CD4-positive, alpha-beta T cell treated with Interleukin-15 for 1 hour (primary cell): ENCODE results near the gene ADAM12.

Experiments used
- DNase-seq: peaks from one replicate; pipeline ENCODE4 v3.0.0-alpha.2; 2020

Gene ADAM12

GRCh38 chr10:126170776-126171175 lies 217.5 kb downstream of the ADAM12 start:
- no peak for DNase-seq

DNA sequence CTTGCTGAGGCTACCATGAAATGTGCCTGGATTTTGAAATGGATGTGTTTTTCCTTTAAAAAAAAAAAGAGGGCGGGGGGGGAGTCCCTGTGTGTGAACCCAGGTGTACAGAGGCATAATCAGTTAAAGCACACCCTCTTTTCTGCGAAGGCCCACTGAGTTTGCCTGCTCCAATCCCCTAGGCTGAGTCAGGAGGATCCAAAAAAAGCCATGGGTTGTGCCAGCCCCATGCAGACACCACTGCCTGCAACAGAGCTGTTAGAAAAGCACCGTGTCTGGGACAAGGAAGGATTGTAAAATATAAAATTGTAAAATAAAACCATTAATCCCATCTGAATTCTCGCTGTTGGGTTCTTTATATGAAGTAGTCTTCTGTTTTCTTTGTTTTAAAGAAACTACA lies 217.9 kb downstream of the ADAM12 start:
- DNase-seq, result no peak

DNA sequence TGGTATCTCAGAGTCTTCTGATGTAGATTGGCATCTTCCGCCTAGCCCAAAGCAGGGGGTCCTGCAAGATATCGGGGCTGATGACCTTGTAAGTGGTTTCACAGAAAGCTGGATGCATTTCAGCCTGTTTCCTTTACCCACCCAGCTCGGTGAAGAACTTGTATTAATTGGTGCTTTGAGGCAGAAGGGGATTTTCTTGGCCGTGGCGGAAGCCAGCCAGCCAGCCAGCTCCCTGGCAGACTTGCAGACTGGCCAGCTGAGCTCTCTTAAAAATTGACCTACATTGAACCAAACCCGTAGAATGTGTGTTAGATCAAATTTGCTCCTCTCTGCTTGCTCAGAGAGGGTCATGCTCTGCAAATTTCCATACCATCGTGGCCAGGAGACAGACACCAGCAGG lies 218.4 kb downstream of the ADAM12 start:
- DNase-seq, result no peak

- no peak for DNase-seq
Observed at GRCh38 chr10:126166797-126167196, 221.5 kb downstream of the ADAM12 start.

DNA sequence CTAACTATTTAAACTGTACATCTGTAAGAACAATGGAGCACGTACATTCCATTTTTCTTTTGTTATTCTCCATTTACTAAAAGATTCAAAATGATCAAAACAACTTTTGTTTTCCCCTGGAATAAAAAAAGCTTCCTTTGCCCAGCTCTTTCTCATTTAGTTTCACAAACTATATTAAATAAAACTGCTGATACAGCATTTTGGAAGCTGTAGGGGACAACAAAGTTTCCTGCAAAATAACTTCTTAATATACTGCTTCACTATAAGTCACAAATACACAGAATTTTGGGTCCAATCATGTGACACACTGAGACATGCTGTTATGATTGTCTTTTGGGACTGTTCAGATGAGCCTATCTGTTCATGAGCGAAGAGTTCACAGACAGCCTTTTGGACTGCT lies 222.4 kb downstream of the ADAM12 start:
- DNase-seq, result no peak

DNA sequence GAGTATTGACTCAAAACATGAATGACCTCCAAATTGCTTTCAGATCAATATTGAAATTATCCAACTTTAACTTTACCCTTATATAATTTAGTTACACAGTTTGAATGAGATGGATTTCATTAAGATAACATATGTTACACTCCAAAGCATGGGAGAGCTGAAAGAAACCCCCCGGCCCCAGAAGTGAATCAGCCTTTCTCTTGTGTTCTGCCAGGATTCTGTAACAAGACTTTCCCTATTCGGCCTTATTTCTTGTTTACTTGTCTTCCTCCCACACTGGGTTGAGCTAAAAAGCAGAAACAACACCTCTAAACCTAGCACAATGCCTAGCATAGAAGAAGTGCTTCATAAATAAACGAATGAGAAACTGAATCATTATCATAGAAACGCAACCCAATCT lies 224.8 kb downstream of the ADAM12 start:
- DNase-seq, result no peak

- DNase-seq, result no peak
Observed at GRCh38 chr10:126161691-126162090, 226.6 kb downstream of the ADAM12 start.

GRCh38 chr10:126160971-126161630 lies 227.2 kb downstream of the ADAM12 start:
- DNase-seq, result no peak

DNA sequence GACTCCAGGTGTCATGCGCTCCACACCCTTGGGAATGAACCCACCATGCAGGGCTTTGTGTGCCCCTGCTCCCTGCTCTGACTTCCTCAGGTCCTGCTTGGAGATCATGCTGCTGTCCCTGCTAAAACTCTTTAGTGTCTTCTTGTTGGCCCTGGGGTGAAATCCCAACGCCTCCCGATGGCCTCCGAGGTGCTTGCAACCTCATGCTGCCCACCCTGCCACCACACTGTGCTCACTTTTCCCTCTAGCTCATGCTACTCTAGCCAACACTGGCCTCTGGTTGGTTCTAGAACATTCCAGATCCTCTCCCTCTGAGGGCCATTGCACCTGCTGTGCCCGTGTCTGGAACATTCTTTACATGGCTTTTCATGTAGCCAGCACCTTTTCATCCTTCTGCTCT lies 227.7 kb downstream of the ADAM12 start:
- DNase-seq, result no peak

- no peak for DNase-seq
Observed at GRCh38 chr10:126158133-126158892, 230.0 kb downstream of the ADAM12 start.

GRCh38 chr10:126157189-126157588 lies 231.1 kb downstream of the ADAM12 start:
- DNase-seq, result no peak

DNA sequence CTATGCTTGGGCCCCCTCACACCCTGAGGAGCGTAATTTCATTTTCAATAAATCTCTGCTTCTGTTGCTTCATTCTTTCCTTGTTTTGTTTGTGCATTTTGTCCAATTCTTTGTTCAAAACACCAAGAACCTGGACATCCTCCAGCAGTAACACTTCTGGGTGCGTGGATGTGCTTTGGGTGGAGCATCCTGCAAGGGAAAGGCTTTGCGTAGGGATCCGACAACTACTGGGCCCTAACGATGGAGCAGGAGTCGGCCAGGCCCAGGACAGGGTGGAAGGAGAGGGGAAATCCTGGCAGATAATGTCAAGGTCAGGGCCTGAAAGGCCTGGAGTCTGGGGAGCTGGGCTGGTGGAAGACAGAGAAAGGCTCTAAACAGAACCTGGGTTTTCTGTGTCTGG lies 231.8 kb downstream of the ADAM12 start:
- DNase-seq, result no peak

DNA sequence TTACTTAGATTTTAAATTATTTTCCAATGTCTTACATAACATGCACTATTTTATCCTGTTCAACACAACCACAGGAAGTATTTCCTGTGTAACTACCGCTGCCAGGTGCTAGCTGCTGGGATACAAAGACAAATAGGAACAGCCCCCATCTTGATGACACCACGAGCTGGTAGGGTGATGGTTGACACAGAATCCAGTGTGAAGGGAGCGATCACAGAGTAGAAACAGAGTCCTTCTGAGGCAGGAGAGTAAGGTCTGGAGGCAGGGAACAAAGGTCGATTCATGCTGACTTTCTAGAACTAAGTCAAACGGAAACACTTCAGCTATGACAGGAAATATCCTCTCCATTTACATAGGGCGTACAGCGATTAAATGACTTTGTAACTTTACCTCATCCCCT lies 232.3 kb downstream of the ADAM12 start:
- DNase-seq, result no peak

- DNase-seq, result no peak
Observed at GRCh38 chr10:126155528-126155927, 232.7 kb downstream of the ADAM12 start.

- no peak for DNase-seq
Observed at GRCh38 chr10:126153711-126154628, 234.3 kb downstream of the ADAM12 start.

- no peak for DNase-seq
Observed at GRCh38 chr10:126147866-126148587, 240.2 kb downstream of the ADAM12 start.

DNA sequence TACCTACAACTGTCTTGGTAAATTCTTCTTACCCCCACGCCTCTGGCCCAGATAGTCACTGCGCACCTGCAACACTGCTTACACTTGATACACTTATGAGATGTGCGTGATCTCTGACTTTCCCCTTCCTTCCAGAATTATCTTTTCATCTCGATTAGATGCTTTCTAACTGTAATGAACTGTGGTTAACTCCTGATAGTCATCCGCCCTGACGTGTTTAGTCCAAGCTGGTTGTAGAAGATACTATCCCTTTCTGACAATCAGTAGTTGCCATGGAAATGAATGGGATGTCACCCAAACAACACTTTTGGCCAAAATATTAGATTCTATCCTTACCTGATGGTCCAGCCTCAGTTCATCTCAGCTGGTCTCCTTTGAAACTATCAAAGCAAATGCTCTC lies 241.5 kb downstream of the ADAM12 start:
- DNase-seq, result no peak

DNA sequence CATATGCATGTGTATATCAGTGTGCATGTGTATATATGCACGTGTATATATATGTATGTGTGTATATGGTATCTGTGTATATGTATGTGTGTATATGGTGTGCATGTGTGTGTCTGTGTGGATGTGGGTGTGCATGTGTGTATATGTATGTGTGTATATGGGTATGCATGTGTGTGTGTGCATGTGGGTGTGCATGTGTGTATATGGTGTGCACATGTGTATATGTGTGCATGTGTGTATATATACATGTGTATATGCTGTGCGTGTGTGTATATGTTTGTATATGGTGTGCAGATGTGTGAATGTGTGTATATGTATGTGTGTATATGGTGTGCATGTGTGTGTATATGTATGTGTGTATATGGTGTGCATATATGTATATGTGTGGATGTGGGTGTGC lies 245.2 kb downstream of the ADAM12 start:
- no peak for DNase-seq

DNA sequence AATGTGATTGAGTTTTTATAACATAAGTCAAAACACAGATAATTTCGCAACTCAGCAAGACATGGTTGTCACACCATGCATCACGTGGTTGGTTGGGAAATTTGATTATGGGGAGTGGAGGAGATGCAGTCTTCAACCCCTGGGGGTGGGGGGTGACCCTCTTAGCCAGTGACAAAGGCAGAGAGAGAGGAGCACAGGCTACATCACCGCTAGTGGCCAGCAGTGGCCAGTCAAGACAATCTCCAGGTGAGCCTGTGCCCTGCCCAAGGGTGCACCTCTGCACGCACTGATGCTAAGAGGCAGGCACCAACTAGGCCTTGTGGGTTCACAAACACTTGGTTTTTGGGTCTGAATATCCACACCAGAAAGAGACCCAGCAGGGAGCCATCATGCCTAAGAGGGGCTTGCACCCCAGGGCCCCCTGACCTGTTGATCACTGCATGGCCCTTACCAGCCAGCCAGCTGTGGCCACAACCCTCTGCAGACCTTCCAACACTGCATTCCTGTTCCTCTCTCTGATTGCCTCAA lies 247.5 kb downstream of the ADAM12 start:
- no peak for DNase-seq

DNA sequence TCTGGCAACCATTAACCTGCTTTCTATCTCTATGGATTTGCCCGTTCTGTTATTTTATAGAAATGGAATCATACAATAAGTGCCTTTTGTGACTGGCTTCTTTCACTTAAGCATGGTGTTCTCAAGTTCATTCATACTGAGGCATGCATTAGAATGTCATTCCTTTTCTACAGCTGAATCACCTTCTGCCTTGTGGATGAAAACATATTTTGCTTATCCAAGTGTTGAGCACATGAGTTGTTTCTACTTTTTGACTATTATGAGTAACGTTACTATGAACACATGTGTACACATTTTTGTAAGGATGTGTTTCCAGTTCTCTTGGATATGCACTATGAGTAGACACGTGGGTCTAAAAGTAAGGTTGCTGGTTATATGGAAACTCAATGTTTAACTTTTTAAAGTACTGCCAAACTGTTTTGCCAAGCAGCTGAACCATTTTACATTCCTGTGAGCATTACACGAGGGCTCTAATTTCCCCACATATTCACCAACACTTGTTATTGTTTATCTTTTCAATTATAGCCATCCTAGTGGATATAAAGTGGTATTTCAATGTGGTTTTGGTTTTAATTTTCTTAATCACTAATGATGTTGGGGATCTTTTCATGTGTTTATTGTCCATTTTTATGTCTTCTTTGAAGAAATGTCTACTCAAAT lies 250.6 kb downstream of the ADAM12 start:
- no peak for DNase-seq

DNA sequence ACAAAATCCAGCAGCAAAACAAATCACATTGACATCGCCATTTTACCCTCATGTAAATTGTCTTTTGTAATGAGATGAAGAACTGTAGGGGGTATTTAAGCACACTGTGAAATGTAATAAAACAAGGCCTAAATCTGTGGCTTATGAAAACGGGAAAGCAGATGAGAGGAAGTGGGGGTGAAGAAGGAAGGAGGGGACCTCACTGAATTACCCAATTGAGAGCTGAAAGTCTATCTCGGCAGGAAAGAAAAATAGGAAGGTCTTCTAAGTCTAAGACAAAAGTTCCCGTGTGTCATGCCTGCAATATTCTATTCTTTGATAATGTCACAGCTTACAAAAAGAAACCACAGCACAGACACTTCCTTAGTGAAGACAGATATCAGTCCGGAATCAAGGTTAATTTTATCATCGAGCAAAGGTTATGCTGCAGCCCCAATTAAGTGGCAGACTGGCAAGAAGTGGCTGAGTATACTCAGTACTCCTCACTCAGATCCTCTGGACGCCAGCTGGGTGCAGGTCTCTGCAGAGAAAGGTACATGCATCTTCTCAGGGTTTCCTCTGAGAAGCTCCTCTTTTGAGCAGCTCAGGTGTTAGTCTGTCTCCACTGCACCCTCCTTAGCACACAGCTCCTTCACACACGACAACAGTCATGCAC lies 252.2 kb downstream of the ADAM12 start:
- no peak for DNase-seq

GRCh38 chr10:126135177-126135576 lies 253.1 kb downstream of the ADAM12 start:
- DNase-seq, result no peak
